ENCODE results near the gene GNG14. TPM values are rescaled to one million over a fixed set of nuclear protein-coding genes. Genes with fewer than 3 reads are reported as not detected.

Gene GNG14
- total RNA-seq, 1 experiment from 2014 or later = not detected

DNA sequence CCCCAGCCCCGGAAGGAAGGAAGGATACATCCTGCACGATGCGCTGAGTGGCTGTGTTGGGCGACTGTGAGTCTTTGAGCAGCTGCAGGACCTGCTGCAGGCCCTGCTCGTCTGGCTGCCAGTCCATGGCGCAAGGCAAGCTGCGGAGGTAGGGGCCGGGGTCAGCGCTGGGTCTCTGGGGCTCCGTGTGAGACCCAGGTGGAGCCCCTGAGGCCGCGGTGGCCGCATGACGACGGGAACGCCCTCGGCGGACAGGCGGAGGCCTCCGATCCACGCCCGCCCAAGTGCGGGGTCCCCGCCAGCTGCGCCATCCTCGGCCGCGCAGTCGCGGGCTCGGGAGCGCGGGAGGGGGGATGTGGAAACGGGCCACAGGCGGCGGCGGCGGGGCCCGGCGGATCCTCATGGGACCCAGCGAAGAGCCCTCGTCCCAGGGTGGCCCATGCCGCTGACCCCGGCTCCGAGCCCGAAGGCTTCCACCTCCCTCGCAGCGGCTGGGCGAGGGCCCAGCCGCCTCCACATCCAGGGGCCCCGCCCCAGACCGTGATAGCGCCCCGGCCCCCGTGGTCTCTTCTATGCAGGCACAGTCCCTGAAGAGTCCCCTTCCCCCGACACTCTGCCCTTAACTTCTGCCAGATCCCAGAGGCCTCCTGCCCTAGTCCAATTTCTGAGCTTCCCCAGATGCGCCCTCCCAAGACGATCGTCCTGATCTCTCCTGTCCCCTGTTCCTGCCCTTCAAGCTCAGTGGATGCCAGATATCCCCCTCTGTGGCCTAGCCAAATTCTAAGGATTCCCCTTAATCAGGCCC, 33.3 kb downstream of the GNG14 start:
- Histone ChIP-seq H3K27me3 (ENCODE audit: insufficient read depth, low read length) (no peaks in the 10 kb centered on the region), H3K36me3 (ENCODE audit: control insufficient read depth in 1 of 2, insufficient read depth in 2 of 2, low read length in 2 of 2) (peaks cover 5 to 27% of the 10 kb centered on the region in 2 experiments; a peak in 2 of 4 replicates), H3K4me1 (ENCODE audit: control insufficient read depth in 1 of 2, insufficient read depth in 2 of 2, low read length in 2 of 2) (peaks cover 0 to 36% of the 10 kb centered on the region in 2 experiments; a peak in 3 of 4 replicates), H3K4me3 (replicated peaks in 1 of 2; ENCODE audit: low read depth in 1 of 2, low read length in 2 of 2) (peak overlapping the region; percentile 82 to 93), H4K20me1 (ENCODE audit: insufficient read depth) (no peaks in the 10 kb centered on the region), H3K9ac (ENCODE audit: low read length) (peak overlapping the region; percentile 93), H3K9me2 (ENCODE audit: insufficient read depth) (no peaks in the 10 kb centered on the region), H2AFZ (ENCODE audit: low read depth, low read length, poor library complexity, severe bottlenecking) (no peak overlapping the region), H3K79me2 (ENCODE audit: insufficient read depth, low read length) (peaks cover 75% of the 10 kb centered on the region), H3K9me3 (ENCODE audit: control insufficient read depth in 1 of 2, insufficient read depth in 1 of 2, low read depth in 1 of 2, low read length in 2 of 2) (no peaks in the 10 kb centered on the region), H3K27ac (ENCODE audit: low read depth, low read length) (peak overlapping the region; percentile 88), H3K4me2 (ENCODE audit: low read length) (peak overlapping the region; percentile 78)
- no peak for TF ChIP-seq ELF1 (IDR thresholded peaks at IDR 0.05; ENCODE audit: borderline replicate concordance, low read depth)
- TF ChIP-seq ZFX (IDR thresholded peaks at IDR 0.05) = no peak
- no peak for TF ChIP-seq EZH2 (IDR thresholded peaks at IDR 0.05)
- TF ChIP-seq POLR2A (IDR thresholded peaks at IDR 0.05; ENCODE audit: borderline replicate concordance, extremely low read depth, insufficient read depth, insufficient read length) = no peak
- TF ChIP-seq SIN3A (IDR thresholded peaks at IDR 0.05; ENCODE audit: low read depth) = no peak
- no peak for TF ChIP-seq CBX3 (IDR thresholded peaks at IDR 0.05; ENCODE audit: low read depth)
- TF ChIP-seq SRF (IDR thresholded peaks at IDR 0.05; ENCODE audit: low read depth) = no peak
- no peak for TF ChIP-seq ZNF274 (IDR thresholded peaks at IDR 0.05; ENCODE audit: low read depth, low read length)
- TF ChIP-seq RAD21 (IDR thresholded peaks at IDR 0.05; ENCODE audit: low read depth) = no peak
- TF ChIP-seq YY1 (IDR thresholded peaks at IDR 0.05; ENCODE audit: extremely low read depth, insufficient replicate concordance, low read depth, low read length) = no peak
- no peak for TF ChIP-seq TCF7L2 (IDR thresholded peaks at IDR 0.05; ENCODE audit: borderline replicate concordance, extremely low read depth, insufficient read depth, insufficient read length)
- TF ChIP-seq JUND (IDR thresholded peaks at IDR 0.05) = no peak
- DNase-seq (ENCODE audit: low read depth, low spot score) (no peak), ATAC-seq (no peak)
- RAD21 ChIA-PET (ENCODE audit: low non-redundant PET in 1 of 2, low total read pairs in 2 of 2, uncharacterized antibody in 2 of 2, unreplicated experiment in 2 of 2) = no interaction called here
- intact Hi-C loops (cut with micrococcal nuclease) = no loop called here
- BruUV-seq (replicated peaks) = no TSS peak
- POLR2A ChIA-PET = interaction anchor here (2.5 to 3.9 kb wide), 3 partner anchors 13 to 71 kb away, joined by 15 to 32 read pairs (median 23); partner anchors contain the start of genes GET3 and JUNB
- CTCF ChIA-PET = interaction anchor here (0.6 to 1.3 kb wide), 5 partner anchors 12 to 324 kb away, joined by 3 read pairs; no protein-coding TSS in a partner anchor
